Sigmoid colon (tissue), 7 donors: ENCODE data around the gene GNAI2. TPM values are rescaled to one million over a fixed set of nuclear protein-coding genes. Genes with fewer than 3 reads are reported as not detected.
"Not testable (repeated sequence)": the region's sequence is repeated elsewhere in the genome, so short reads cannot be mapped to it uniquely, and the experiment has no call there.

Experiments
- DNase-seq: peaks from one replicate; pipeline ENCODE4 v3.0.0-alpha.2; 2019
- H3K27ac ChIP-seq, 4 donors: fragments of 200-600 bp; sonication (generic); one replicate each; pipeline ENCODE4 v1.5.1; 2016 to 2019; ENCODE audit warnings: mild to moderate bottlenecking in 1 of 4
- H3K27me3 ChIP-seq, 3 donors: fragments of 200-600 bp; sonication (generic); one replicate each; pipeline ENCODE4 v1.5.1; 2019; ENCODE audit warnings: mild to moderate bottlenecking in 1 of 3
- H3K36me3 ChIP-seq, 4 donors: fragments of 200-600 bp; sonication (generic); one replicate each; pipeline ENCODE4 v1.5.1; 2016 to 2019
- H3K4me1 ChIP-seq, 4 donors: fragments of 200-600 bp; sonication (generic); one replicate each; pipeline ENCODE4 v1.5.1; 2017 to 2019
- H3K4me3 ChIP-seq, 4 donors: fragments of 200-600 bp; sonication (generic); one replicate each; pipeline ENCODE4 v1.5.1; 2017 to 2019; ENCODE audit warnings: mild to moderate bottlenecking in 2 of 4, moderate library complexity in 1 of 4
- H3K9me3 ChIP-seq, 4 donors: fragments of 200-600 bp in 3 of 4; sonication (generic) in 3 of 4; one replicate each; pipeline versions ENCODE4 v1.5.1 to v1.6.1; 2013 to 2019
- EP300 ChIP-seq, 4 donors: sonication (generic); formaldehyde crosslinking; IDR thresholded peaks; one replicate each; pipeline ENCODE4 v1.6.1; 2017; ENCODE audit warnings: antibody characterized with exemption in 4 of 4
- POLR2A ChIP-seq, 2 donors: fragments of 450-650 bp; IDR thresholded peaks; one replicate each; pipeline ENCODE4 v1.6.1; 2016; ENCODE audit warnings: antibody characterized with exemption in 2 of 2, mild to moderate bottlenecking in 2 of 2, moderate library complexity in 2 of 2
- POLR2AphosphoS5 ChIP-seq, 4 donors: sonication (generic); formaldehyde crosslinking; IDR thresholded peaks; one replicate each; pipeline ENCODE4 v1.6.1; 2017; ENCODE audit warnings: antibody characterized with exemption in 4 of 4
- WGBS, 2 donors: extraction: QIAGEN DNeasy Blood & Tissue Kit; methylation state at CpG; one replicate each; pipeline ENCODE4 v1.1.7; 2013; 5-methylcytosine and 5-hydroxymethylcytosine counted together
- intact Hi-C: fragments of 100-400 bp; cut with DNase I; formaldehyde crosslinking; loops from one replicate; pipeline ENCODE4 v1.15.1; 2023
- polyA plus RNA-seq, 3 donors: library from polyadenylated mRNA; stranded (reverse); fragments of 200-250 nt; gene quantifications; one replicate each; pipeline ENCODE4 v1.2.3, GENCODE V29; 2013
- total RNA-seq, 4 donors: library from RNA; depleted of rRNA; stranded (reverse); fragments of >200 nt; gene quantifications; one replicate each; pipeline ENCODE4 v1.1.0, GENCODE V29; 2016
- TF ChIP-seq, protein P1 (sequence below), 4 experiments: fragments of 450-650 bp in 3 of 4; fragments of 200-600 bp in 1 of 4; IDR thresholded peaks; one replicate each; pipeline ENCODE4 v1.5.1; 2016 to 2019; ENCODE audit warnings: antibody characterized with exemption in 4 of 4, mild to moderate bottlenecking in 3 of 4, moderate library complexity in 2 of 4
- donor health status: healthy with polysubstance abuse.
- donor health status: Bipolar disorder and iron deficiency.
- donor health status: healthy.

The GNAI2 gene
- total and polyA plus RNA-seq, 7 donors, result 43.9 to 171 (median 149) TPM

DNA sequence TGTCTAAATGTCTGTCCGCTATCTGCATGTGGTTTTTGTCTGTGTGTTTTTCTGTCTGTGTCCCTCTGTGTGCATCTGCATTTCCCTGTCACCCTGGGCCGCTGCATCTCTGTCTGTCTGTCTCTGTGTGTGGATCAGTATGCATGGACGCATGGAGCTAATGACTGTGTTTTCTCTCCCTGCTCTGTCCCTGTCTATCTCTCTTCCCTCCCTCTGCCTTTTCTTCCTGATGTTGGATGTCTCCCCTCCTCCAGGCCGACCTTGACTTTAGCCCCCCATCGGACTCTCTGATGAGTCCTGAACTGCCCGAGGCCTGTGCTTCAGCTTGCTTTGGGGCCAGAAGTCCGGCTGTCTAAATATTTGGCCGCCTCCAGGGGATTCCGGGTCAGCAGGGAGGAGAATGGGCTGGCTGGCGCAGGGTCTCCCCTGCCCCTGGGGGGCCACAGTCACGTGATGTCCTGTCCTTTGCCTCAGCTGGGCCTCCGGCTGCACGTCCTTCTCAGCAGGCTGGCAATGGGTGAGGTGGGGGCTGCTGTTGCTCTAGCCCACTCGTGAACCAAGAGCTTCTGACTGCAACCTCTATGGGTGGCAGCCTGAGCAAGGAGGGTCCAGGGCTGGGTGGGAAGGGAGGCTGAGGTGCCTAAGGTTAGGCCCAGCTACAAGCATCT is 27.2 kb upstream of the GNAI2 start:
- H3K4me3 ChIP-seq, result no peak overlapping the region
- H3K27ac ChIP-seq, result no peak overlapping the region
- no peaks in the 10 kb centered on the region for H3K9me3 ChIP-seq
- intact Hi-C loops, result no loop called here
- H3K36me3 ChIP-seq, result no peaks in the 10 kb centered on the region
- H3K4me1 ChIP-seq, result peaks cover 0 to 16% (median 15%) of the 10 kb centered on the region in 4 donors
- H3K27me3 ChIP-seq, result peaks cover 18 to 38% (median 31%) of the 10 kb centered on the region in 3 donors
- 82 to 87% methylated on average over 14 of the region's 14 CpGs for WGBS, 2 donors
- no peak for DNase-seq
- TF ChIP-seq EP300 (IDR thresholded peaks at IDR 0.05) (no peak), POLR2A (IDR thresholded peaks at IDR 0.05) (no peak), POLR2AphosphoS5 (IDR thresholded peaks at IDR 0.05) (no peak)
- TF ChIP-seq, protein P1, sequence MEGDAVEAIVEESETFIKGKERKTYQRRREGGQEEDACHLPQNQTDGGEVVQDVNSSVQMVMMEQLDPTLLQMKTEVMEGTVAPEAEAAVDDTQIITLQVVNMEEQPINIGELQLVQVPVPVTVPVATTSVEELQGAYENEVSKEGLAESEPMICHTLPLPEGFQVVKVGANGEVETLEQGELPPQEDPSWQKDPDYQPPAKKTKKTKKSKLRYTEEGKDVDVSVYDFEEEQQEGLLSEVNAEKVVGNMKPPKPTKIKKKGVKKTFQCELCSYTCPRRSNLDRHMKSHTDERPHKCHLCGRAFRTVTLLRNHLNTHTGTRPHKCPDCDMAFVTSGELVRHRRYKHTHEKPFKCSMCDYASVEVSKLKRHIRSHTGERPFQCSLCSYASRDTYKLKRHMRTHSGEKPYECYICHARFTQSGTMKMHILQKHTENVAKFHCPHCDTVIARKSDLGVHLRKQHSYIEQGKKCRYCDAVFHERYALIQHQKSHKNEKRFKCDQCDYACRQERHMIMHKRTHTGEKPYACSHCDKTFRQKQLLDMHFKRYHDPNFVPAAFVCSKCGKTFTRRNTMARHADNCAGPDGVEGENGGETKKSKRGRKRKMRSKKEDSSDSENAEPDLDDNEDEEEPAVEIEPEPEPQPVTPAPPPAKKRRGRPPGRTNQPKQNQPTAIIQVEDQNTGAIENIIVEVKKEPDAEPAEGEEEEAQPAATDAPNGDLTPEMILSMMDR (IDR thresholded peaks at IDR 0.05), result no peak

DNA sequence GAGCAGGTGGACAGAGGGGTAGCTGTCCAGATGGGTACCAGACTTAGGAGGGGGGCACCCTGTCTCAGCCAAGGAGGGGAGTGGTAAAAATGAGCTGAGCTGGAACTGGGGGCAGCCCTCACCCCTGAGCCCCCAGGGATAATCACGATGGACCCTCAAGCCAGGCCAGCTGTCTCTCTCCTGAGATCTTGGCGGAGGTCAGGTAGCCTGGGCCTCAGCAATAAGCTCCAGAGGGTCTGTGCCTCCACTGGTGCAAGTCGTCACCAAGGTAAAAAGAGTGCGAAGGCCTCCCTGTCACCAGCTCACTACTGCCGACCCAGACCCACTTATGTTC is 25.9 kb upstream of the GNAI2 start:
- peaks cover 0 to 9% (median 8%) of the 10 kb centered on the region in 4 donors for H3K4me1 ChIP-seq
- no peak overlapping the region for H3K27ac ChIP-seq
- no peak for DNase-seq
- H3K9me3 ChIP-seq, result no peaks in the 10 kb centered on the region
- peaks cover 5 to 25% (median 17%) of the 10 kb centered on the region in 3 donors for H3K27me3 ChIP-seq
- H3K36me3 ChIP-seq, result no peaks in the 10 kb centered on the region
- no peak overlapping the region for H3K4me3 ChIP-seq
- intact Hi-C loops, result no loop called here
- 63 to 89% methylated on average over 5 of the region's 5 CpGs for WGBS, 2 donors
- TF ChIP-seq POLR2A (IDR thresholded peaks at IDR 0.05) (no peak), POLR2AphosphoS5 (IDR thresholded peaks at IDR 0.05) (no peak), EP300 (IDR thresholded peaks at IDR 0.05) (no peak)
- TF ChIP-seq, protein P1 (IDR thresholded peaks at IDR 0.05), result no peak

DNA sequence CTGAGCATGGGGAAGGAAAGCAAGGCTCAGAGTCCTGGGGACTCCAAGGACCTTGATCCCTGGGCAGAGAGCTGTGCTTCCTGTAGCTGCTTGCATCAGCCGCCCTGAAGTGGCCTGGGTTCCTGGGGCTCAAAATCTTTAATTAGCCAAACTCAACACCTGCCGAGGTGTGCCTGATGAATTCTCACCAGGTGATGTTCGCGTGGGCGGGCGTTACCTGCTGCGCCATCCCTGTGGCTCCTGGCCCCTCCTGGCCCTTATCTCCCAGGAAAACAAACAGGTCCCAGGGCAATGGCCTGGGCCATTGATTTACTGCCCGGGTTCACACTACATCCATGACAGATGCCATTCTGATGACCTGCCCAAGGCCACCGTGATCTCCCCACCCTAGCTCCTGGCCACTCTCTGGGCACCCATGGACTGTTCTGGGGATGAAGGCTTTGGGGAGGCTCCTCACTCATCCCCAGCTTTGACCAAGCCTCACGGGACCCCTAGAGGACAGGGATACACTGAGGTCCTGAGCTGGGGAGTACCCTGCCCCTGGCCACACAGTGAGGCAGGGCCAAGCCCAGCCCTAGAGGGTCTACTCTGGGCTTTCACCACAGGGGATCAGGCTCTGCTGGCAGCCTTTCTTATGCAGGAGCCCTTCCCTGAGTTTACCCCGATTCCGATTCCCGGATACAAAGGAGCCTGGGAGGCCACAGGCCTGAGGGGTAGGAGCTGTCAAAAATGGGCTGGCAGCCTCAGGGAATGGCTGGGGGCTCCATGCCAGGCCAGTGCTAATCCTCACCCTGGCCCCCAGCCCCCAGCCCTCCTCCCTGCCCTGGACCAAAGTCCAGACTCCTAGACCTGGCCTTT is 25.3 kb upstream of the GNAI2 start:
- Histone ChIP-seq H3K9me3 (no peaks in the 10 kb centered on the region), H3K27ac (no peak overlapping the region), H3K36me3 (no peaks in the 10 kb centered on the region), H3K27me3 (peaks cover 4 to 19% (median 11%) of the 10 kb centered on the region in 3 donors), H3K4me3 (no peak overlapping the region), H3K4me1 (peaks cover 0 to 3% (median 2%) of the 10 kb centered on the region in 4 donors)
- WGBS, 2 donors, result 23 to 73% methylated on average over 13 of the region's 13 CpGs
- TF ChIP-seq, protein P1 (IDR thresholded peaks at IDR 0.05), result no peak
- TF ChIP-seq POLR2AphosphoS5 (IDR thresholded peaks at IDR 0.05) (no peak), POLR2A (IDR thresholded peaks at IDR 0.05) (no peak), EP300 (IDR thresholded peaks at IDR 0.05) (no peak)
- no peak for DNase-seq
- intact Hi-C loops, result no loop called here

DNA sequence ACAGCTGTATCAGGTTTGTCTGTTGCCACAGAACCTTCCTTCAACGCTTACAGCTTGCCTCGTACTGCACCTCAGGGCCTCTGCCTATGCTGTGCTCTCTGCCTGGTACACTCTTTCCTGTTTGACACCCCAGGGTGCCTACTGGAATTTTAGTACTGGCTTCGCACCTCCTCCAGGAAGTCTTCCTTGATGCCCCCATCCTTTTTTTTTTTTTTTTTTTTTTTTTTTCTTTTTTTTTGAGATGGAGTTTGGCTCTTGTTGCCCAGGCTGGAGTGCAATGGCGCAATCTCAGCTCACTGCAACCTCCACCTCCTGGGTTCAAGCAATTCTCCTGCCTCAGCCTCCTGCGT is 24.7 kb upstream of the GNAI2 start:
- H3K4me3 ChIP-seq, H3K27ac ChIP-seq, intact Hi-C loops, H3K36me3 ChIP-seq, DNase-seq, H3K4me1 ChIP-seq, H3K9me3 ChIP-seq: not testable (repeated sequence)
- 70 to 86% methylated on average over 5 of the region's 5 CpGs for WGBS, 2 donors
- peaks cover 0 to 13% (median 5%) of the 10 kb centered on the region in 3 donors for H3K27me3 ChIP-seq

DNA sequence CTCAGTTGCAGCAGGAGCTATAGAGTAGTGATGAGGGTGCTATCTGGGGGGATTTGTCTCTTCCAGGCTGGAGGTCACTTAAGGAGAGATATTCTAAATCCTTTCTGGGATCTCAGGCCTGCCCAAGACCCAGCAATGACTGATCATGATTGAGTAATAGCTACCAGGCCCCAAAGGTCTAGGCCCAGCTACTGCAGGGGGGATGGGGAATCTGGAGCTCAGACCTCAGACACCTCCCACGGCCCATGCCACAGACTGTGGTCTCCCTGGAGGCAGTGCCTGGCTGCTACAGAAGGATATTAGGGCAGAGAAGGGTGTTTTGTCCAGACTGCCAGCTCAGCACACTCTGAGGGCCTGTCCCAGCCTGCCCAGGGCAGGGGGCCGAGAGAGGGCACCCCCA is 24.1 kb upstream of the GNAI2 start:
- Histone ChIP-seq H3K36me3 (no peaks in the 10 kb centered on the region), H3K9me3 (no peaks in the 10 kb centered on the region), H3K27ac (no peak overlapping the region), H3K27me3 (peaks cover 0 to 7% (median 0%) of the 10 kb centered on the region in 3 donors), H3K4me3 (no peak overlapping the region), H3K4me1 (no peaks in the 10 kb centered on the region)
- 73 to 85% methylated on average over 2 of the region's 2 CpGs for WGBS, 2 donors
- no peak for TF ChIP-seq EP300 (IDR thresholded peaks at IDR 0.05)
- TF ChIP-seq POLR2AphosphoS5 (IDR thresholded peaks at IDR 0.05), result no peak
- TF ChIP-seq POLR2A (IDR thresholded peaks at IDR 0.05), result no peak
- TF ChIP-seq, protein P1 (IDR thresholded peaks at IDR 0.05), result no peak
- intact Hi-C loops, result no loop called here
- DNase-seq, result no peak
